ENCODE measurements around the gene P2RY2.

DNA sequence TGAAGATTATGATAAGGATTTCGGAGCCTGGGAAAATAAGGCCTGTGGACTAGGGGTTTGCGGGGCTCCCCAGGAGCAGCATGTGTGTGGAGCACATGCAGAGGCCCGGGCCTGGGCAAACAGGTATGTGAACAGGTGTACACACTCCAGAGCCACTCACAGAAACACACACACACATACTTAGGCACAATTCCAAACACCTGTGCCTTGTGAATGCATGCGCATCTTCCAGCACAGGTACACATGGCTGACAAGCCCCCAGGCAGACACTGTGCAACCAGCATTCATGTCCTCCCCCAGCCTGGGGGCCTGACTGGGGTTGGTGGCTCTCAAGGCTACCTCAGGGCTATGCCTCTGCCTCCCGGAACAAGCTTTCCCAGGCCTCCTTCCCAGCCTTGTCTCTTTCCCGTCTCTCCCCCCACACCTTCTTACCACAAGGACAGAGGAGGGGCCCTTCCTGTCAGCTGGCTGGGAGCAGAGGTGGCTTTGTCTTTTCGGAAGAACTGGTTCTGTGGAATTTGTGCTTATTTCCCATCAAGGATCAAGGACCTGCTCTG is 51.5 kb downstream of the P2RY2 start:
- no peak for TF ChIP-seq POLR2AphosphoS5 (IDR thresholded peaks at IDR 0.05)
- TF ChIP-seq, protein P1, sequence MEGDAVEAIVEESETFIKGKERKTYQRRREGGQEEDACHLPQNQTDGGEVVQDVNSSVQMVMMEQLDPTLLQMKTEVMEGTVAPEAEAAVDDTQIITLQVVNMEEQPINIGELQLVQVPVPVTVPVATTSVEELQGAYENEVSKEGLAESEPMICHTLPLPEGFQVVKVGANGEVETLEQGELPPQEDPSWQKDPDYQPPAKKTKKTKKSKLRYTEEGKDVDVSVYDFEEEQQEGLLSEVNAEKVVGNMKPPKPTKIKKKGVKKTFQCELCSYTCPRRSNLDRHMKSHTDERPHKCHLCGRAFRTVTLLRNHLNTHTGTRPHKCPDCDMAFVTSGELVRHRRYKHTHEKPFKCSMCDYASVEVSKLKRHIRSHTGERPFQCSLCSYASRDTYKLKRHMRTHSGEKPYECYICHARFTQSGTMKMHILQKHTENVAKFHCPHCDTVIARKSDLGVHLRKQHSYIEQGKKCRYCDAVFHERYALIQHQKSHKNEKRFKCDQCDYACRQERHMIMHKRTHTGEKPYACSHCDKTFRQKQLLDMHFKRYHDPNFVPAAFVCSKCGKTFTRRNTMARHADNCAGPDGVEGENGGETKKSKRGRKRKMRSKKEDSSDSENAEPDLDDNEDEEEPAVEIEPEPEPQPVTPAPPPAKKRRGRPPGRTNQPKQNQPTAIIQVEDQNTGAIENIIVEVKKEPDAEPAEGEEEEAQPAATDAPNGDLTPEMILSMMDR (IDR thresholded peaks at IDR 0.05): no peak
